BLaER1 (cell line): ENCODE data around the gene FOXF1.

Source experiments
- H3K27ac ChIP-seq: shearing (Covaris generic); formaldehyde crosslinking; 2 replicates; pipeline ENCODE4 v1.8.1; 2022
- H3K27me3 ChIP-seq: shearing (Covaris generic); formaldehyde crosslinking; 2 replicates; pipeline ENCODE4 v1.8.1; 2022
- H3K36me3 ChIP-seq: shearing (Covaris generic); formaldehyde crosslinking; 2 replicates; pipeline ENCODE4 v1.8.1; 2022
- H3K4me1 ChIP-seq: shearing (Covaris generic); formaldehyde crosslinking; 2 replicates; pipeline ENCODE4 v1.8.1; 2022
- H3K4me2 ChIP-seq: shearing (Covaris generic); formaldehyde crosslinking; 2 replicates; pipeline ENCODE4 v1.8.1; 2022
- H3K4me3 ChIP-seq: shearing (Covaris generic); formaldehyde crosslinking; 2 replicates; pipeline ENCODE4 v1.8.1; 2022
- H3K9ac ChIP-seq: shearing (Covaris generic); formaldehyde crosslinking; 2 replicates; pipeline ENCODE4 v1.8.1; 2022
- H3K9me3 ChIP-seq: shearing (Covaris generic); formaldehyde crosslinking; 2 replicates; pipeline ENCODE4 v1.8.1; 2022
- H4K20me1 ChIP-seq: shearing (Covaris generic); formaldehyde crosslinking; 2 replicates; pipeline ENCODE4 v1.8.1; 2022
- Cebpa-rat ChIP-seq: shearing (Covaris generic); IDR thresholded peaks from 2 replicates; pipeline ENCODE4 v1.8.1; 2022

Gene FOXF1

DNA sequence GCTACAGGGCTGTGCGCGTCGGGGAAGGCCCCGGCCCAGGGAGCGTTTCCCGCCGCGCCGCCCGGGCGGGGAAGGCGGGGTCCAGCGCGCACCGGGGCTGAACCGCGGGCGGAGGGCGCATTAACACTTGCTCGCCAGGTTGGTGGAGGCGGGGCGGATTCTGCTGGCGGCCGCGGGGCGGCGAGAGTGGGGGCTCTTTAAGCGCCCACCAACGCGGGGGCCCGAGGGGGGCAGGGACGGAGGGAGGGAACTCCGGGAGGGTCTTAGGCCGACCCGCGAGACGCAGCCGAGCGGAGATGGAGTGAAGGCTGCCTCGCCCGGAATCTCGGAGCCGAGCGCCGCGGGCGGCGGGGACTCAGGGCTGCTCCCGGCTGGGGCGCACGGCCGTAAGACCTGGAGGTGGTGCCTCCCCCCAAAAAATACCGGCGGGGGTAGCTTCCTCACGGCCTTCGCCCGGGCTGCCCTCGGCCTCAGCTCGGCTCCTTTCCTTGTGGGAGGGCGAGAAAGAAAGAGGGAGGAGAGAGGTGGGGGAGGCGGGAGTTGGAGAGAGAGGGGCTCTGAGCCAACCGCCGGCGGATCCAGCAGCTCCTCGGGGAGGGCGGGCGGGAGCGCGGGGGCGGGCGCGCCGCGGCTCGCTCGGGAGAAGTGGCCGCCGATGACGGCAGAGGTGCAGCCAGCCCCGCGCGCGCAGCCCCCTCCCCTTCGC, 415 bp upstream of the FOXF1 start:
- H3K4me3 ChIP-seq, result peak overlapping the region; percentile 71
- no peaks in the 10 kb centered on the region for H3K36me3 ChIP-seq
- peaks cover 99% of the 10 kb centered on the region for H4K20me1 ChIP-seq
- peaks cover 100% of the 10 kb centered on the region for H3K27me3 ChIP-seq
- peak overlapping the region; percentile 43; the same call in 1 of the 2 replicates for H3K9ac ChIP-seq
- H3K4me2 ChIP-seq, result peak overlapping the region; percentile 95
- no peak for TF ChIP-seq Cebpa-rat
- no peaks in the 10 kb centered on the region for H3K9me3 ChIP-seq
- no peak overlapping the region for H3K27ac ChIP-seq
- H3K4me1 ChIP-seq, result peaks cover 18% of the 10 kb centered on the region; the same call in 1 of the 2 replicates

DNA sequence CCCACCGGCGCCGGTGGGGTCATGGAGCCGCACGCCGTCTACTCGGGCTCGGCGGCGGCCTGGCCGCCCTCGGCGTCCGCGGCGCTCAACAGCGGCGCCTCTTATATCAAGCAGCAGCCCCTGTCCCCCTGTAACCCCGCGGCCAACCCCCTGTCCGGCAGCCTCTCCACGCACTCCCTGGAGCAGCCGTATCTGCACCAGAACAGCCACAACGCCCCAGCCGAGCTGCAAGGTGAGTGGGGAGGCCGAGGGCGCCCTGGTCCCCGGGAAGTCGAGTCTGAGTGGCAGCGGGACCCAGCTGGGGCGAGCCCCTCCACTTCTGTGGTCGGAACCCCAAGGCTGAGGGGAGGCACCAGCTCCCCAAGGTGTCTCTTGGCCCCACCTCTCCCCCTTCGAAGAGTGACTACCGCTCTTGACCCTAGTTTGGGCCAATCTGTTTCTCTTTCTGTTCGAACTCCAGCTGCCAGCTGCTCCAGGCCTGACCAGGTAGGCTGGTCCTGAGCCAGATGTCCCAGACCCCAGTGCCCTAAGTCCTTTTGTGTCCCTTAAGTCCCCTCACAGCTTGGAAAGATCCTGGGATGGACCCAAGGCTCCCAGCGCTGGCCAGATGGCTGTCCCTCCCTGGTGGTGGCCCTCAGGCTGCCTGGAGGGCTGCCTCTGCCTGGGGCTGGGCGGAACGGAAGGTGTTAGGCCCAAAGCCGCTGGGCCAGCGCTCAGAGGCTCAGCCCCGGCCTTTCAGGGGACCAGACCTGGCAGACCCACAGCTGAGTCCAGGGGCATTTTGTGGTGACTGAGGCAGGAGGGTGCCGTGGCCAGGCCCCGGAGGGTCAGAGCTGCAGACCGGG, 1.2 kb downstream of the FOXF1 start:
- H3K9me3 ChIP-seq, result no peaks in the 10 kb centered on the region; the same call in 1 of the 2 replicates
- no peak overlapping the region for H3K27ac ChIP-seq
- H4K20me1 ChIP-seq, result peaks cover 99% of the 10 kb centered on the region
- peaks cover 100% of the 10 kb centered on the region for H3K27me3 ChIP-seq
- H3K36me3 ChIP-seq, result no peaks in the 10 kb centered on the region
- no peak overlapping the region for H3K4me3 ChIP-seq
- no peak overlapping the region for H3K4me2 ChIP-seq
- peaks cover 18% of the 10 kb centered on the region; the same call in 1 of the 2 replicates for H3K4me1 ChIP-seq
- H3K9ac ChIP-seq, result no peak overlapping the region
- TF ChIP-seq Cebpa-rat, result no peak

DNA sequence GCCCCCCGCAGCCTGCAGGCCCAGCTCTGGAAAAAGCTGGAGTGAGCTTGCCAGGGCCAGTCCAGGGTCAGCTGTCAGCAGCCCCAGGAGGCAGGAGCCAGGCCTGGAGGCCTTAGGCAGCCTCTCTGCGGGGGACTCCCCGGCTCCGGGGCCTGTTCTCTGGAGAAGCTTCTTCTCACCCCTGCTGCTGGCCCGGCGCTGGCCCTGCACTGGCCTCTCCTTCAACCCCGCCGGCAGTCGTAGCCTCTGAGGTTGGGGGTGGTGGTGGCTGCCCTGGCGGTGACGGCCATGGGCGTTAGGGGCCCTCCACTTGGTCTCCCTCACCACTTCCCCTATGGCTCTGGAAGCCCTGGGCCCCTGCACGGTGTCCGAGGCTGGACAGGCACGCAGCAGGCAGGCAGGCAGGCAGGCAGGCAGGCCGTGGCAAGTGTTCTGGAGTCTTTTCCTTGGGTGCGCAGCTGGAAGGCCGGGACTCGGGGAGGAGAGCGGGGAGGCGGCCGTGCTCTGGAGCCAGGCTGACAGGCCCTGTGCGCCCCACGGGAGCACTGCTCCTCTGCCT, 2.1 kb downstream of the FOXF1 start:
- Histone ChIP-seq H4K20me1 (peaks cover 99% of the 10 kb centered on the region), H3K4me3 (no peak overlapping the region), H3K9me3 (no peaks in the 10 kb centered on the region; the same call in 1 of the 2 replicates), H3K9ac (no peak overlapping the region), H3K4me2 (no peak overlapping the region), H3K36me3 (no peaks in the 10 kb centered on the region), H3K27ac (no peak overlapping the region), H3K4me1 (peaks cover 18% of the 10 kb centered on the region; the same call in 1 of the 2 replicates), H3K27me3 (peaks cover 100% of the 10 kb centered on the region)
- TF ChIP-seq Cebpa-rat, result no peak

DNA sequence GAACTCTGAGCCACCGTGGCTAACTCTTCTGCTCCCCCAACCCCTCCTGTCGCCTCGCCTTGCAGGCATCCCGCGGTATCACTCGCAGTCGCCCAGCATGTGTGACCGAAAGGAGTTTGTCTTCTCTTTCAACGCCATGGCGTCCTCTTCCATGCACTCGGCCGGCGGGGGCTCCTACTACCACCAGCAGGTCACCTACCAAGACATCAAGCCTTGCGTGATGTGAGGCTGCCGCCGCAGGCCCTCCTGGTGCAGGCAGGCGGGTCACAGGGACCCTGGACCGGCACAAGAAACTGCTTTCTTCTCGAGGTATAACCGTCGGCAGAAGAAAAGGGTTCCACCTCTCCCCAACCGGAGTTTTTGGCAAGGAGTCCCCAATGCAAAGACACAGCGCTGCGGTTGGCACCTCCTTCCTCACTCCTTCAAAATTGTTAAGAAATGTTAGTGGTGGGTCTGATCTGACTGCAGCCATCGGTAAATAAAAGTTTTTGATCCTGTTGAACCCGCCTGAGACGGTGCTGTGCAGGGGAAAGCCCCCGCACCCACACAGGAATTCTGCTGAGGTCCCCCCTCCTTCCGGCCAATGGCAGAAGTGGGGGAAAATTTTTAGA, 2.6 kb downstream of the FOXF1 start:
- H3K4me2 ChIP-seq, result no peak overlapping the region
- H3K4me1 ChIP-seq, result peaks cover 18% of the 10 kb centered on the region; the same call in 1 of the 2 replicates
- no peak overlapping the region for H3K9ac ChIP-seq
- peaks cover 100% of the 10 kb centered on the region for H3K27me3 ChIP-seq
- no peak overlapping the region for H3K4me3 ChIP-seq
- TF ChIP-seq Cebpa-rat, result no peak
- peaks cover 98% of the 10 kb centered on the region for H4K20me1 ChIP-seq
- H3K9me3 ChIP-seq, result no peaks in the 10 kb centered on the region; the same call in 1 of the 2 replicates
- H3K27ac ChIP-seq, result no peak overlapping the region
- H3K36me3 ChIP-seq, result no peaks in the 10 kb centered on the region

DNA sequence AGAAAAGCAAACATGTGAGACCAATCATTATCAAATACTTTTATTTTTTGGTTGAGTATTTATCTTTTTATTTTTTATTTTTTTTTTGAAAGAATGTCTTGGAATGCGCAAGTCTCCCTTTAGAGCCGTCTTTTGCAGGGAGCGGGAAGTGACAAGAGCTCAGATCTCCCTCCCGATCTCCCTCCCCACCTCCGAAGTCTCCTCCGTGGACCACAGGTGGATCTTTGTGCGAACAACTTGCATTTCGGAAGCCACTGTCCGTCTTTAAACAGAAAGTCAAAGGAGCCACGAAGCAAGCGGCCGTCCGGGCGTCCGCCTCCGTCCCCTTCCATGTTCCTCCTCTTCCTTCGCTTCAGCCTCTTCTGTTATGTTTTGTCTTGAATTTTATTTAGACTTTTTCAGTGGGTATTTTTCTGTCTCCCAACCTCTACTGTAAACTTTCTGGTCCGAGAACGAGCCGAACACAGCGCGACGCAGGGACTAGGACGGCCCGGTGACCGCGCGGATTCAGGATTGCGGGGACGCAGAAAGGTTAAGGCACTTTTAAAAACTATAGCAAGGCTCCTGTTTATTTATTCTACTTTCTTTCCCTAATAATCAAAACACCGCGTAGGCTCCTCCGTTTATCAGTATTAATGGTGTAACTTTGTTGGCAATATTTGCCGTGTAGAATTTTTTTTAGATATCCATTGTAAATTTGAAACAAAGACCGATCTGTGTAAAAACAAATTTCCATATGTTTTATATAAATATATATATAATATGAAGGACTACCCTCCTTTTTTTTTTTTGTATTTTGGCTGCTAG, 3.3 kb downstream of the FOXF1 start:
- H3K27ac ChIP-seq, result no peak overlapping the region
- H3K9me3 ChIP-seq, result no peaks in the 10 kb centered on the region; the same call in 1 of the 2 replicates
- H3K4me2 ChIP-seq, result no peak overlapping the region
- peaks cover 98% of the 10 kb centered on the region for H4K20me1 ChIP-seq
- H3K4me3 ChIP-seq, result no peak overlapping the region
- H3K27me3 ChIP-seq, result peaks cover 100% of the 10 kb centered on the region
- H3K36me3 ChIP-seq, result no peaks in the 10 kb centered on the region
- no peak for TF ChIP-seq Cebpa-rat
- peaks cover 12% of the 10 kb centered on the region; the same call in 1 of the 2 replicates for H3K4me1 ChIP-seq
- H3K9ac ChIP-seq, result no peak overlapping the region

DNA sequence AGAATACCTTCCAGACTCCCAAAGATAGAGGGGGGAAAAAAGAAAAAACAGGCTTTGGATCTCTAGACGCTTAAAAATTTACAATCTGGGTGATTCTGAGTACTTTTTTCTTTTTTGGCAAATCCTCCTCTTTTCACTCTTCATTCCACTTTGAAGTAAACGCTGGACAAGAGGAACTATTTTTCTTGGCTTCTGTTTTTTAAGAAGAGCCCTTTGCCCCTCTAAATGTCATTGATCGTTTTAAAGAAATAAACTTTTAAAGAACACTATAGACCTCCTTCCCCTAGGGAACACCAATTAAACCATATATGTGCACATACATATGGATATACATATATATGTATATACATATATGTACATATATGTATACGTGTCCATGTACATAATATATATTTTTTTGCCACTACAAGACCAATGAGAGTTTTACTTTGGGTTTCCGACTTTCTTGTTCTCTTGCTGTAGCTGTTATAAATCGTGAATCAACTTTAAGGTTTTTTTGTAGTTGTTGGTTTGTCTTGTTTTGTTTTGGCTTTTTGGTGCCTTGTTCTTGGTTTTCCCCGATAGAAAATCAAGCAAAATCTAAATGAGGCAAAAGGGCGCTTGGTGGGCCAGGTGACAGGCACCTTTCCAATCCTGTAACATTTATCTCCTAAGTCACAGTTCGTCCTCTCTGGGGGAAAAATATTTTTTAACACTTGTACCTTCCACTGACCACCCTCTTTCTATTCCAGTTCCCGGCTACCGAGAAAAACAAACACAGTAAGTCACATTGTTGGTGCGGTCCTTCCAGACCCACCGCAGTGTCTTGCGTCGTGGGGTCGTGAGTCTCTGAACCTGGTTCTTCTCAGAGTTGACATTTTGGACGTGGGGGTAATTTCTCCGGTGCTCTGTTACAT, 4.4 kb downstream of the FOXF1 start:
- Histone ChIP-seq H4K20me1 (peaks cover 98% of the 10 kb centered on the region), H3K27ac (no peak overlapping the region), H3K4me2 (no peak overlapping the region), H3K4me3 (no peak overlapping the region), H3K27me3 (peaks cover 100% of the 10 kb centered on the region), H3K9ac (no peak overlapping the region), H3K36me3 (no peaks in the 10 kb centered on the region), H3K4me1 (peaks cover 9% of the 10 kb centered on the region), H3K9me3 (no peaks in the 10 kb centered on the region; the same call in 1 of the 2 replicates)
- TF ChIP-seq Cebpa-rat, result no peak

DNA sequence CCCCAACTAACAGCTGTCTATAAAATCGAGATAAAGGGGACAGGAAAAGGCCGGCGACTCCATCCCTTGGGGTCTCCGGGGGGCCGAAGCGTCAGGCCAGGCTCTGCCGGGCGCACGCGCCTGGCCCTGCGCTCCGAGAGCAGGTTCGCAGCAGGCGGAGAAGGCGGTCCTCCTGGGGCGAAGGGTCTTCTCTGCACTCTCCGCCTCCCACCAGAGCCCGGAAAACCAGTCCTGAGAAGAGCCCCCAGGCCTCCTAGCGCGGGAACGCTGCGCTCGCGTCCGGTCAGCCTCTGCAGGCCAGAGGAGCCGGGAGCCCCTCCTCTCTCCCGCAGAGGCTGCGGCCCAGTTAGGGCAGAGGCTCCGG, 5.1 kb downstream of the FOXF1 start:
- Histone ChIP-seq H3K27ac (no peak overlapping the region), H4K20me1 (peaks cover 96% of the 10 kb centered on the region), H3K4me2 (no peak overlapping the region), H3K27me3 (peaks cover 94% of the 10 kb centered on the region), H3K36me3 (no peaks in the 10 kb centered on the region), H3K9me3 (no peaks in the 10 kb centered on the region; the same call in 1 of the 2 replicates), H3K9ac (no peak overlapping the region), H3K4me3 (no peak overlapping the region), H3K4me1 (peaks cover 15% of the 10 kb centered on the region)
- TF ChIP-seq Cebpa-rat, result no peak
